ENCODE data around the gene CAPRIN2. TPM values are rescaled to one million over a fixed set of nuclear protein-coding genes. Genes with fewer than 3 reads are reported as not detected.

CAPRIN2 gene
- polyA plus RNA-seq, 3 donors, result 1.4 to 10.3 (median 2.0) TPM

- peaks cover 13 to 15% of the 10 kb centered on the region in 2 donors for H3K4me1 ChIP-seq (ENCODE audit: control insufficient read depth in 1 of 2, insufficient read depth in 2 of 2, low read length in 2 of 2)
- no peak overlapping the region for H3K9ac ChIP-seq (ENCODE audit: insufficient read depth, low read length, poor library complexity, severe bottlenecking)
- Mint-ChIP-seq H3K9me3 (peaks cover 0 to 3% (median 0%) of the 10 kb centered on the region in 7 donors), H3K4me3 (no peak overlapping the region), H3K27ac (no peak overlapping the region), H3K36me3 (no peaks in the 10 kb centered on the region), H3K4me1 (peaks cover 16% of the 10 kb centered on the region), H3K27me3 (ENCODE audit: low read depth in 3 of 3) (peaks cover 9 to 16% (median 15%) of the 10 kb centered on the region in 3 donors)
- no peak for DNase-seq
- intact Hi-C loops (cut with micrococcal nuclease), result loop anchor here in 1 of 2 donors (10.0 kb wide), 1 partner anchor 61 kb away; the partner anchor contains the start of gene IPO8
- no peaks in the 10 kb centered on the region for H4K20me1 ChIP-seq (ENCODE audit: insufficient read depth, low read length)
- H3K27me3 ChIP-seq (ENCODE audit: control insufficient read depth in 2 of 2, insufficient read depth in 2 of 2, low read length in 2 of 2), result peaks cover 0 to 2% of the 10 kb centered on the region in 2 donors
- H3K27ac ChIP-seq (ENCODE audit: low read depth in 1 of 2, low read length in 2 of 2), result no peak overlapping the region
- H3K9me3 ChIP-seq (replicated peaks in 1 of 2; ENCODE audit: control insufficient read depth in 1 of 2, insufficient read depth in 1 of 2, low read length in 2 of 2), result no peaks in the 10 kb centered on the region
- no peak overlapping the region for H3K4me2 ChIP-seq (replicated peaks; ENCODE audit: extremely low read depth, low read length, poor library complexity, severe bottlenecking)
- 96% methylated on average over 6 of the region's 10 CpGs for WGBS (ENCODE audit: insufficient coverage)
- peak overlapping the region; percentile 11 for H2AFZ ChIP-seq (ENCODE audit: insufficient read depth, low read depth, low read length, poor library complexity, severe bottlenecking)
- no peak for TF ChIP-seq CTCF (IDR thresholded peaks at IDR 0.05)
- H3K4me3 ChIP-seq (replicated peaks in 1 of 3; ENCODE audit: low read depth in 2 of 3, low read length in 3 of 3), result no peak overlapping the region
- no peaks in the 10 kb centered on the region for H3K36me3 ChIP-seq (replicated peaks in 1 of 2; ENCODE audit: control insufficient read depth in 1 of 2, insufficient read depth in 2 of 2, low read length in 2 of 2)
- no peaks in the 10 kb centered on the region for H3K79me2 ChIP-seq (ENCODE audit: insufficient read depth, low read length)
These were observed 1.3 kb upstream of the CAPRIN2 start for GRCh38 chr12:30756074-30756473.

- peak overlapping the region in 5 of 7 donors; percentile 41 to 72 (median 61) for H3K27ac Mint-ChIP-seq
- Histone ChIP-seq H3K9me3 (replicated peaks in 1 of 2; ENCODE audit: control insufficient read depth in 1 of 2, insufficient read depth in 1 of 2, low read length in 2 of 2) (no peaks in the 10 kb centered on the region), H3K9ac (ENCODE audit: insufficient read depth, low read length, poor library complexity, severe bottlenecking) (peak overlapping the region; percentile 67), H4K20me1 (ENCODE audit: insufficient read depth, low read length) (no peaks in the 10 kb centered on the region), H3K27me3 (ENCODE audit: control insufficient read depth in 2 of 2, insufficient read depth in 2 of 2, low read length in 2 of 2) (peaks cover 0 to 2% of the 10 kb centered on the region in 2 donors), H3K27ac (ENCODE audit: low read depth in 1 of 2, low read length in 2 of 2) (peak overlapping the region in 1 of 2 donors; percentile 70), H3K4me1 (ENCODE audit: control insufficient read depth in 1 of 2, insufficient read depth in 2 of 2, low read length in 2 of 2) (peaks cover 13 to 15% of the 10 kb centered on the region in 2 donors), H3K36me3 (replicated peaks in 1 of 2; ENCODE audit: control insufficient read depth in 1 of 2, insufficient read depth in 2 of 2, low read length in 2 of 2) (no peaks in the 10 kb centered on the region), H3K79me2 (ENCODE audit: insufficient read depth, low read length) (no peaks in the 10 kb centered on the region), H2AFZ (ENCODE audit: insufficient read depth, low read depth, low read length, poor library complexity, severe bottlenecking) (peak overlapping the region; percentile 94), H3K4me2 (replicated peaks; ENCODE audit: extremely low read depth, low read length, poor library complexity, severe bottlenecking) (peak overlapping the region; percentile 90), H3K4me3 (replicated peaks in 1 of 3; ENCODE audit: low read depth in 2 of 3, low read length in 3 of 3) (peak overlapping the region; percentile 71 to 85 (median 78))
- 0% methylated on average over 1 of the region's 7 CpGs for WGBS (ENCODE audit: insufficient coverage)
- DNase-seq, result no peak
- peaks cover 0 to 3% (median 0%) of the 10 kb centered on the region in 7 donors for H3K9me3 Mint-ChIP-seq
- H3K4me1 Mint-ChIP-seq, result peaks cover 16% of the 10 kb centered on the region
- peak overlapping the region; percentile 90 to 98 for H3K4me3 Mint-ChIP-seq
- peaks cover 2% of the 10 kb centered on the region in 2 donors for H3K36me3 Mint-ChIP-seq
- intact Hi-C loops (cut with micrococcal nuclease), result loop anchor here in 1 of 2 donors (10.0 kb wide), 1 partner anchor 61 kb away; the partner anchor contains the start of gene IPO8
- TF ChIP-seq CTCF (IDR thresholded peaks at IDR 0.05), result no peak
- H3K27me3 Mint-ChIP-seq (ENCODE audit: low read depth in 3 of 3), result peaks cover 9 to 16% (median 15%) of the 10 kb centered on the region in 3 donors
These were observed 628 bp upstream of the CAPRIN2 start for GRCh38 chr12:30755395-30755762.

Measured in CD14-positive monocyte (primary cell).